ENCODE data around the gene EFNA1.

EFNA1 gene

DNA sequence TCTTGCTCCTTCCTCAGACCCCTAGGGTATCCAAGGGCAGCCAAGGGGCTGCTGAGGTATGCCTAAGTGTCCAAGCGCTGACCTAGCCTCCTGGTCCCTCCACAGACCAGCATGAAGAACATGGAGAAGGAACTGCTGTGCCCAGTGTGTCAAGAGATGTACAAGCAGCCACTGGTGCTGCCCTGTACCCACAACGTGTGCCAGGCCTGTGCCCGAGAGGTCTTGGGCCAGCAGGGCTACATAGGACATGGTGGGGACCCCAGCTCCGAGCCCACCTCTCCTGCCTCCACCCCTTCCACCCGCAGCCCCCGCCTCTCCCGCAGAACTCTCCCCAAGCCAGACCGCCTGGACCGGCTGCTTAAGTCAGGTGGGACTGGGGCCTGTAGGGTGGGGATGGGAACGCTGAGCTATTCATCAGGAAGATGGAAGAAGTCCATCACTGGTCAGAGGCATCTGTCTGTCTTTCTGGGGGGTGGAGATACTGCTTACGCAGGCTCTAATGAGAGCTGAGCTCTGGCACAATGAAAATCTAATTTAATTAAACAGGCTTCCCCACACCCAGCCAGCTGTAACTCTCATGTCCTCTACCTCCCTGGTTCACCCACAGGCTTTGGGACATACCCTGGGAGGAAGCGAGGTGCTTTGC lies 47.7 kb downstream of the EFNA1 start:
- Histone ChIP-seq H3K9ac (ENCODE audit: low read depth, low read length) (peak overlapping the region; percentile 37), H3K36me3 (ENCODE audit: control insufficient read depth, insufficient read depth, low read length) (peaks cover 35% of the 10 kb centered on the region), H3K4me3 (ENCODE audit: low read depth, low read length) (peak overlapping the region; percentile 95), H3K27me3 (ENCODE audit: control insufficient read depth, insufficient read depth, low read length) (no peaks in the 10 kb centered on the region), H3K4me1 (ENCODE audit: control insufficient read depth, insufficient read depth, low read length) (peaks cover 4% of the 10 kb centered on the region), H3K9me3 (ENCODE audit: control insufficient read depth, insufficient read depth, low read length) (no peaks in the 10 kb centered on the region)

DNA sequence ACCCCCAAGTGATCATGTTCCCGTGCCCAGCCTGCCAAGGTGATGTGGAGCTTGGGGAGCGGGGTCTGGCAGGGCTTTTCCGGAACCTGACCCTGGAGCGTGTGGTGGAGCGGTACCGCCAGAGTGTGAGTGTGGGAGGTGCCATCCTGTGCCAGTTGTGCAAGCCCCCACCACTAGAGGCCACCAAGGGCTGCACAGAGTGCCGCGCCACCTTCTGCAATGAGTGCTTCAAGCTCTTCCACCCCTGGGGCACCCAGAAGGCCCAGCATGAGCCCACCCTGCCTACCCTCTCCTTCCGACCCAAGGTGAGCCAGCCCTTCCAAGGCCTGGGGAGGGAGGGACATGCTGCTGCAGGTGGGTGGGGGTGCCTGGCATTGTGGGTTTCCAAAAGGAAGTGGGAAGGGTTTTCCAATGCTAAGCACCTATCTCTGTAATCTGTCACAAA lies 48.3 kb downstream of the EFNA1 start:
- no peak overlapping the region for H3K4me3 ChIP-seq (ENCODE audit: low read depth, low read length)
- peaks cover 4% of the 10 kb centered on the region for H3K4me1 ChIP-seq (ENCODE audit: control insufficient read depth, insufficient read depth, low read length)
- no peaks in the 10 kb centered on the region for H3K27me3 ChIP-seq (ENCODE audit: control insufficient read depth, insufficient read depth, low read length)
- H3K36me3 ChIP-seq (ENCODE audit: control insufficient read depth, insufficient read depth, low read length), result peaks cover 32% of the 10 kb centered on the region
- no peak overlapping the region for H3K9ac ChIP-seq (ENCODE audit: low read depth, low read length)
- no peaks in the 10 kb centered on the region for H3K9me3 ChIP-seq (ENCODE audit: control insufficient read depth, insufficient read depth, low read length)

DNA sequence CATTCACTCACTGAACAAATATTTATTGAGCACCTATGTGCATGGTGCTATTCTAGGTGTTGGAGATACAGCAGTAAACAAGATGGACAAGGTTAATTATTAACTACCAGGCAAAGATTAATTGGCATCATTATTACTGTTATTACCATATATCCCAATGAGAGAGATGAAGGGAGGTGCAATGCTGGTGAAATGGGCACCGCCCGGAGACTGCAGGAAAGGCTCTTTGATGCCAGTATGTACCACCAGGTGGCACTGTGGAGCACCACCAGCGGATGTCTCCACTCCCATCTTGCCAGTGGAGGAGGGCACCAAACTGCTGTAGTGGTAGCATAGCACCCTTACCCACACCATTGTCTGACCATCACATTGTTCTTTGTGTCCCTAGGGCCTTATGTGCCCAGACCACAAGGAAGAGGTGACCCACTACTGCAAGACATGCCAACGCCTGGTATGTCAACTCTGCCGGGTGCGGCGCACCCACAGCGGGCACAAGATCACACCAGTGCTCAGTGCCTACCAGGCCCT lies 48.9 kb downstream of the EFNA1 start:
- no peak overlapping the region for H3K9ac ChIP-seq (ENCODE audit: low read depth, low read length)
- no peaks in the 10 kb centered on the region for H3K9me3 ChIP-seq (ENCODE audit: control insufficient read depth, insufficient read depth, low read length)
- no peak overlapping the region for H3K4me3 ChIP-seq (ENCODE audit: low read depth, low read length)
- H3K36me3 ChIP-seq (ENCODE audit: control insufficient read depth, insufficient read depth, low read length), result peaks cover 32% of the 10 kb centered on the region
- no peaks in the 10 kb centered on the region for H3K27me3 ChIP-seq (ENCODE audit: control insufficient read depth, insufficient read depth, low read length)
- H3K4me1 ChIP-seq (ENCODE audit: control insufficient read depth, insufficient read depth, low read length), result peaks cover 4% of the 10 kb centered on the region

DNA sequence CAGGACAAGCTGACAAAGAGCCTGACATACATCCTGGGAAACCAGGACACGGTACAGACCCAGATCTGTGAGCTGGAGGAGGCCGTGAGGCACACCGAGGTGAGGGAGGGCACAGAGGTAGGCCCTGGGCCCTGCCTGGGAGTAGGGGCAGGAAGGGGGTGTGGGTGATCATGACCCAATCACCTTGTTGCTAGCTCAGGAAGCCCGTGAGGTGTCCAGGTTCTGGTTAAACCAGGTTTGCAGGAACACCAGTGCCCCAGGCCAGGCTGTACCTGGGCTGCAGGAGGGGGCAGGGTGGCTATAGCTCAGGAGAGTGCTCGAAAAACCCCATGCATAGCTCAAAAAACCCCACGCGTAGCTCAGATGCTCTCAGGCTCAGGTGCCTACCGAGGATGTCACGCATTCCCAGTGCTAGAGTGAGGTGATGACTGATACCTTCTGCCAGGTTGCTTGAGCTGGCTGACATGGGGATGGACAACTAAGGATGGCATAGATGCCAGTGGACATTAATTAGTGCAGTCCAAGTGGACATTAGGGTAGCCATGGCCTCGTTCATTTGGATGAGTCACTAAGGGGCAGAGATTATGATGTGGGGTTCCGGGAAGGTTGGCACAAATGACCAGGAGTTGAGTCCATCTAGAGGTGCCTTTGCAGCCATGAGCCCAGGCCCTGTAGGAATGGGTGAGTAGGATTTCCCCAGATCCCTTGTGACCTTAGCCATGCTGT lies 49.7 kb downstream of the EFNA1 start:
- no peak overlapping the region for H3K4me3 ChIP-seq (ENCODE audit: low read depth, low read length)
- H3K27me3 ChIP-seq (ENCODE audit: control insufficient read depth, insufficient read depth, low read length), result no peaks in the 10 kb centered on the region
- no peaks in the 10 kb centered on the region for H3K9me3 ChIP-seq (ENCODE audit: control insufficient read depth, insufficient read depth, low read length)
- no peak overlapping the region for H3K9ac ChIP-seq (ENCODE audit: low read depth, low read length)
- H3K4me1 ChIP-seq (ENCODE audit: control insufficient read depth, insufficient read depth, low read length), result peaks cover 4% of the 10 kb centered on the region
- peaks cover 32% of the 10 kb centered on the region for H3K36me3 ChIP-seq (ENCODE audit: control insufficient read depth, insufficient read depth, low read length)

DNA sequence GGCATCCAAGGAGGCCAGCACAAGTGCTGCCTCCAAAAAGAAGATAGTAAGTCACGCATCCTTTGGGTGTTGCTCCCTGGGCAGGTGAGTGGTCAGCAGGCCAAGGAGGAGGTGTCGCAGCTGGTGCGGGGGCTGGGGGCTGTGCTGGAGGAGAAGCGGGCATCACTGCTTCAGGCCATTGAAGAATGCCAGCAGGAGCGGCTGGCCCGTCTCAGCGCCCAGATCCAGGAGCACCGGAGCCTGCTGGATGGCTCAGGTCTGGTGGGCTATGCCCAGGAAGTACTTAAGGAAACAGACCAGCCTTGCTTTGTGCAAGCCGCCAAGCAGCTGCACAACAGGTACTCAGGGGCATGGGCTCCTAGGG lies 50.2 kb downstream of the EFNA1 start:
- Histone ChIP-seq H3K4me1 (ENCODE audit: control insufficient read depth, insufficient read depth, low read length) (peaks cover 4% of the 10 kb centered on the region), H3K9ac (ENCODE audit: low read depth, low read length) (no peak overlapping the region), H3K36me3 (ENCODE audit: control insufficient read depth, insufficient read depth, low read length) (peaks cover 32% of the 10 kb centered on the region), H3K27me3 (ENCODE audit: control insufficient read depth, insufficient read depth, low read length) (no peaks in the 10 kb centered on the region), H3K4me3 (ENCODE audit: low read depth, low read length) (no peak overlapping the region), H3K9me3 (ENCODE audit: control insufficient read depth, insufficient read depth, low read length) (no peaks in the 10 kb centered on the region)

DNA sequence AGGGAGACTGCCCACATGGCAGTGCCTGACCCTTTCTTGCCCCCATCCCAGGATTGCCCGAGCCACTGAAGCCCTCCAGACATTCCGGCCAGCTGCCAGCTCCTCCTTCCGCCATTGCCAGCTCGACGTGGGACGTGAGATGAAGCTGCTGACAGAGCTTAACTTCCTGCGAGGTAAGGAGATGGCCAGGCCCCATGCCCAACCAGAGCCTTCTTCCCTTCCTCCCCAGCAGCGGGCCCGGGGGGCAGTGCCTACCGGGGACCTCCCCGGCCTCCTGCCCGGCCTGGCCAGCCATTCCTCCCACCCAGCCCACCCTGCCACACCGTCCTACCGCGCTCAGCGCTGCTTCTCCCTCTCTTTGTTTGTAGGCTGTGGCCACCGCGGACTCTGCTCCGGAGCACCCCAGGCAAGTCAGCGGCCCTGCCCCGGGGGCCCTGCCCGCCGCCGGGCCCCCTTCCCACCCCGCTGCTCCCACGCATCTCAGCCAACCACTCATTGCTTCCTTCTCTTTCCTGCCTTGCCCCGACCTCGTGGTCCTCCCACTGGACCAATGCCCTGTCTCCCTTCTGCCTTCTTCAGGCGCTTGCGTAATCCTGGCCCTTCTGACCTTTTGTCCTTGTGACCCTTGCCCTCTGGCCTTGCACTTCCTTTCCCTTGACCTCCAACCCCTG lies 50.9 kb downstream of the EFNA1 start:
- Histone ChIP-seq H3K36me3 (ENCODE audit: control insufficient read depth, insufficient read depth, low read length) (peaks cover 32% of the 10 kb centered on the region), H3K4me3 (ENCODE audit: low read depth, low read length) (no peak overlapping the region), H3K4me1 (ENCODE audit: control insufficient read depth, insufficient read depth, low read length) (peaks cover 4% of the 10 kb centered on the region), H3K9ac (ENCODE audit: low read depth, low read length) (no peak overlapping the region), H3K9me3 (ENCODE audit: control insufficient read depth, insufficient read depth, low read length) (no peaks in the 10 kb centered on the region), H3K27me3 (ENCODE audit: control insufficient read depth, insufficient read depth, low read length) (no peaks in the 10 kb centered on the region)

DNA sequence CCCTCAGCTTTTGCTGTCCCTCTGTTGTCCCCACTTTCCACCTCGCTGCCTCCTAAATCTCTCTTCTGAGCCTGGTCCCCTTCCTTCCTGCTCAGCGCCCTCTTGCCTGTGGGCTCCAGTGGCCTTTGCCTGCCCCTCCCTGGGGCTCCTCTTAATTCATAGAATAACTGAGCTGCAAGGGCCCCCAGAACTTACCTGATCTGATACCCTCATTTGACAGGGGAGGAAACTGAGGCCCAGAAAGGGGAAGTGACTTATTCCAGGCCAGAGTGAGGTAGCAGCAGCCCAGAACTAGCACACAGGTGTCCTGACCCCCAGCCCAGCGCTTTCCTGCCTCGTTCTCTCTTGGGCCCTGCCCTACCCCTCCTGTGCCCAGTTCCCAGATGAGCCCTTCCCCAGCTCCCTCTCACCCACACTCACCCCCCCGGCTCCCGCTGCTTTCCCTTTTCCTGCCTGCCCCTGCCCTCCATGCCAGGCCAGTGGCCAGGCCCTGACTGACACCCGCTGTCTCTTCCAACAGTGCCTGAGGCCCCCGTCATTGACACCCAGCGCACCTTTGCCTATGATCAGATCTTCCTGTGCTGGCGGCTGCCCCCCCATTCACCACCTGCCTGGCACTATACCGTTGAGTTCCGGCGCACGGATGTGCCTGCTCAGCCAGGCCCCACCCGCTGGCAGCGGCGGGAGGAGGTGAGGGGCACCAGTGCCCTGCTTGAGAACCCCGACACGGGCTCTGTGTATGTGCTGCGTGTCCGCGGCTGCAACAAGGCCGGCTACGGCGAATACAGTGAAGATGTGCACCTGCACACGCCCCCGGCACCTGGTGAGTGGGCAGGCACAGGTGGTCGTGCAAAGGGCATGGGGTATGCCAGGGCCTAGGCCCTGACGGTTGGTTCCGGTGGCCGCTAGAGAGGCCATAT lies 51.7 kb downstream of the EFNA1 start:
- Histone ChIP-seq H3K4me3 (ENCODE audit: low read depth, low read length) (no peak overlapping the region), H3K9me3 (ENCODE audit: control insufficient read depth, insufficient read depth, low read length) (no peaks in the 10 kb centered on the region), H3K9ac (ENCODE audit: low read depth, low read length) (no peak overlapping the region), H3K4me1 (ENCODE audit: control insufficient read depth, insufficient read depth, low read length) (peaks cover 4% of the 10 kb centered on the region), H3K36me3 (ENCODE audit: control insufficient read depth, insufficient read depth, low read length) (peaks cover 39% of the 10 kb centered on the region), H3K27me3 (ENCODE audit: control insufficient read depth, insufficient read depth, low read length) (no peaks in the 10 kb centered on the region)

DNA sequence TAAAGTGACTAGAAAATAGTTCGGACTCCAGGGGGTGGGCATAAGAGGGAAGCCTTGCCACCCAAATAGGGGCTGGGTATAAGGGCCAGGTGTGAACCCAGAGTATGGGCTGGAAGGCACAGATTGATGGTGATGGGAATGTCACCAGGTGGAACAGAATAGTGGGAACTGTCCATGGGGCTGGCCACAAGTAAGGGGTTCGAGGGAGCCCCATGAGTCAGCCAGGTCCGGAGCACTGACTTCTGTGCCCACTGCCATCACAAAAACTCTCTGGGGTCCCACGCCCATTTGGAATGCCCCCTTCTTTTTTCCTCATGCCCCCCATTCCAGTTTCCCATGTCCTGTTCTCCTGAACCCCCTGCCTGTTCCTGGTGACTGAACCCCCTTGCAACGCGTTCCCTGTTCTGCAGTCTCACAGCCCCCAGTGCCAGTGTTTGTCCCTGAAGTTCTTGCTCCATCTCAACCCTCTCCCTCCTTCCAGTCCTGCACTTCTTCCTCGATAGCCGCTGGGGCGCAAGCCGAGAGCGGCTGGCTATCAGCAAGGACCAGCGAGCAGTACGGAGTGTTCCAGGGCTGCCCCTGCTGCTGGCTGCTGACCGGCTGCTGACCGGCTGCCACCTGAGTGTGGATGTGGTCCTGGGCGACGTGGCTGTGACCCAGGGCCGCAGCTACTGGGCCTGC lies 53.8 kb downstream of the EFNA1 start:
- no peaks in the 10 kb centered on the region for H3K9me3 ChIP-seq (ENCODE audit: control insufficient read depth, insufficient read depth, low read length)
- no peak overlapping the region for H3K9ac ChIP-seq (ENCODE audit: low read depth, low read length)
- H3K4me1 ChIP-seq (ENCODE audit: control insufficient read depth, insufficient read depth, low read length), result peaks cover 7% of the 10 kb centered on the region
- peaks cover 41% of the 10 kb centered on the region for H3K36me3 ChIP-seq (ENCODE audit: control insufficient read depth, insufficient read depth, low read length)
- no peaks in the 10 kb centered on the region for H3K27me3 ChIP-seq (ENCODE audit: control insufficient read depth, insufficient read depth, low read length)
- no peak overlapping the region for H3K4me3 ChIP-seq (ENCODE audit: low read depth, low read length)

DNA sequence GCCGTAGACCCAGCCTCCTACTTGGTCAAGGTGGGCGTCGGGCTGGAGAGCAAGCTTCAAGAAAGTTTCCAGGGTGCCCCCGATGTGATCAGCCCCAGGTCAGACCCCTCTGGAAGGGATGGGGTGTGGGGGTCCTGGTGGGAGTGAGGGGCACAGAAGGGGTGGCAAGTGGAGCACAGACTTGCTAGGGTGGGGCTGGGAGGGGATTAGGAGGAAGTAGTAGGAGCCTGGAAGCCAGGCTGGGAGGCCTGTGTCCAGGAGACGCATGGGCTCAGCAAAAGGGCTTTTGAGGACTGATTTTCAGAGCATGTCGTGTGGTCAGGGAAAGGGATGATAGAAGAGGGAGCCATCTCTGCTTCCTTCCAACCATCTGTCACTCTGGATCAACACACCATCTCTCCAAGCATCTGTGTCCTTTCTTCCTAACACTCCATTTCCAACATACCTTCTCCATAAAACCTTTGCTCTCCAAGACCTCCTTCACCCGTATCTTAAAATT lies 54.4 kb downstream of the EFNA1 start:
- peaks cover 10% of the 10 kb centered on the region for H3K4me1 ChIP-seq (ENCODE audit: control insufficient read depth, insufficient read depth, low read length)
- no peak overlapping the region for H3K4me3 ChIP-seq (ENCODE audit: low read depth, low read length)
- no peaks in the 10 kb centered on the region for H3K27me3 ChIP-seq (ENCODE audit: control insufficient read depth, insufficient read depth, low read length)
- H3K9me3 ChIP-seq (ENCODE audit: control insufficient read depth, insufficient read depth, low read length), result no peaks in the 10 kb centered on the region
- H3K36me3 ChIP-seq (ENCODE audit: control insufficient read depth, insufficient read depth, low read length), result peaks cover 37% of the 10 kb centered on the region
- no peak overlapping the region for H3K9ac ChIP-seq (ENCODE audit: low read depth, low read length)

DNA sequence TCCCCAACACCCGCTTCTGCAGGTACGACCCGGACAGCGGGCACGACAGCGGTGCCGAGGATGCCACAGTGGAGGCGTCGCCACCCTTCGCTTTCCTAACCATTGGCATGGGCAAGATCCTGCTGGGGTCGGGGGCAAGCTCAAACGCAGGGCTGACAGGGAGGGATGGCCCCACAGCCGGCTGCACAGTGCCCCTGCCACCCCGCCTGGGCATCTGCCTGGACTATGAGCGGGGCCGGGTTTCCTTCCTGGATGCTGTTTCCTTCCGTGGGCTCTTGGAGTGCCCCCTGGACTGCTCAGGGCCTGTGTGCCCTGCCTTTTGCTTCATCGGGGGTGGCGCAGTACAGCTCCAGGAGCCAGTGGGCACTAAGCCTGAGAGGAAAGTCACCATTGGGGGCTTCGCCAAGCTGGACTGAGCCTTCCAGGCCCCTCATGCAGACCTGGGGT lies 56.1 kb downstream of the EFNA1 start:
- peaks cover 10% of the 10 kb centered on the region for H3K4me1 ChIP-seq (ENCODE audit: control insufficient read depth, insufficient read depth, low read length)
- H3K36me3 ChIP-seq (ENCODE audit: control insufficient read depth, insufficient read depth, low read length), result peaks cover 23% of the 10 kb centered on the region
- H3K9me3 ChIP-seq (ENCODE audit: control insufficient read depth, insufficient read depth, low read length), result no peaks in the 10 kb centered on the region
- H3K9ac ChIP-seq (ENCODE audit: low read depth, low read length), result no peak overlapping the region
- no peak overlapping the region for H3K4me3 ChIP-seq (ENCODE audit: low read depth, low read length)
- H3K27me3 ChIP-seq (ENCODE audit: control insufficient read depth, insufficient read depth, low read length), result no peaks in the 10 kb centered on the region
